ENCODE measurements around the gene PLAAT1.

Gene PLAAT1

DNA sequence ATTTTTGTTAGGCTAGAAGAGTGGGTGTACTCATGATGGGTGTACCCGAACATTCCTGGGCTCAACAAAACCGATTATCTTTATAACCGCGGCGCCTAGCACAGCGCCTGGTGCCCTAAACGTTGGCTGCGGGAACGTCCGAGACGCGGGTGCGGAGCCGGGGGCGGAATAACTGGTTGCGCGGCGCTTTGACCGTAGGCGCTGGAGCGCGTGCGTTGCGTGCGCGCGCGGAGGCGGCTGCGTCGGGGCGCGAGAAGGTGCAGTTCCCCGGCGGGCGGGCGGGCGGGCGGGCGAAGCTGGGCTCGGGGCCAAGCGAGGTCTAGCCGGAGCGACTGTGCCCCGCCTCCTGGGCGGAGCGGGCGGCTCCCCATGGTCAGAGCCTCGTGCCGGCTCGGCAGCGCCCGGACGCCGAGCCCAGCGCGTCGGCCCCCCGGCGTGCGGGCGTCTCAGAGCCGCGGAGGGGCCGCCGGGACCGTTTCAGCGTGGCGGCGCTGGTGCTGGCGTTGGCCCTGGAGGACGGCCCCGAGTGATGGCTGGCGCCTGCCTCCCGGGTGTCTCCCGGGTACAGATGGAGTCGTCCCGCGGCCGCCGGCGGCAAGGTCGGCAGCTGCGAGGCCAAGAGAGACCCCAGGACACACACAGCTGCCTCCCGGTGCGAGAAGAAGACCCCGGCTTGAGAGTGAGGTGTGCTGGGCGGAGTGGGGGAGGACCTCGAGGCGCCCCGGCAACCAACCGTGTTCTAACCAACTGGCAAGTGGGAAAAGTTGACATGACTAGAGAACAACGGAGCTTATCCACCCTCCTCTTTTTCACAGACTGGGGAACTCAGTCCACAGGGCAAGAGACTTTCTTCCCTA lies at the start of gene PLAAT1:
PLAAT1 (plus strand) TSS at position 373 of the 857 bp plus-strand sequence. CDS start 14,429 bp downstream, outside the sequence.
- Mint-ChIP-seq H3K27ac (no peak within 1 kb of the TSS), H3K4me1 (peaks cover 3% of the 10 kb centered on the region), H3K4me3 (peak within 1 kb of the TSS; percentile 29), H3K27me3 (peaks cover 26% of the 10 kb centered on the region), H3K9me3 (no peaks in the 10 kb centered on the region), H3K36me3 (no peaks in the 10 kb centered on the region)
- no peak for DNase-seq
- CTCF ChIA-PET, result no interaction called here

DNA sequence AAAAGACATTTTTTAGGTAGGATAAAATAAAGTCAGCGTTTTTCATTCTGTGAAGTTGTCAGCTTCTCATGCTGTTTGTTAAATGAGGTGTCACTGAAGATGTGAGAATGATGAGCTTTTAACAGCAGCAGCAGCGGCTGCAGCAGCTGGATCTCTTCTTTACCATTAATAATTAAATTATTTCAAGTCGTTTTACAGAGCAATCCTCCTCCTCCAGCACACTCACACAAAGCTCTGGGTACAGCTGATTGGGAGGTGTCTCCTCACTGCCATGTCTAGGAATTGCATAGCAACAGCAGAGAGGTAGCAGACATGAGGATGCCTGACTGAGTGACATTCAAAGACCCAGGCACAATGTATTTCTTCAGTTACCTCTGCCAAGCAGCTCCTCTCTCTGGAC lies 46.7 kb upstream of the PLAAT1 start:
- Mint-ChIP-seq H3K9me3 (no peaks in the 10 kb centered on the region), H3K4me3 (no peak overlapping the region), H3K4me1 (no peaks in the 10 kb centered on the region), H3K27me3 (peaks cover 8% of the 10 kb centered on the region), H3K36me3 (no peaks in the 10 kb centered on the region), H3K27ac (no peak overlapping the region)
- CTCF ChIA-PET, result interaction anchor here (0.7 kb wide), 1 partner anchor 16 kb away, joined by 3 read pairs; no protein-coding TSS in a partner anchor
- no peak for DNase-seq

DNA sequence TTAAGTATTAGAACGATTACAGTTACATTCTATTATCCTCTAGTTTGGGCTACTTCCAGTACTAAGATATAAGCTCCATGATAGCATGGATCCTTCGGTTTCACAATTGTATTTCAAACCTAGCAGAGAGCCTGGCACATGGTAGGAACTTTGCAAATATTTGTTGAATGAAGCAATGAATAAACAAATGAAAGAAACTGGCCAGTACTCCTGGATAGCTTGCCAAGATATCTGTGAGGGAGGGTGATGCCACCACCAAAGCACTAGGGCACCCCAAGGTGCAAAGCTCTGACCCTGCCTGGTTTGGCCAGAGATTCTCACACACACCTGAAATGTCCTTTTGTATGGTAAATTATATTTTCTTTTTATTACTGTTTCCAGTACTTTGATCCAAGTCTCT lies 44.3 kb upstream of the PLAAT1 start:
- no peaks in the 10 kb centered on the region for H3K9me3 Mint-ChIP-seq
- no peak for DNase-seq
- no peak overlapping the region for H3K4me3 Mint-ChIP-seq
- H3K4me1 Mint-ChIP-seq, result no peaks in the 10 kb centered on the region
- peaks cover 4% of the 10 kb centered on the region for H3K27me3 Mint-ChIP-seq
- no peaks in the 10 kb centered on the region for H3K36me3 Mint-ChIP-seq
- CTCF ChIA-PET, result no interaction called here
- no peak overlapping the region for H3K27ac Mint-ChIP-seq

DNA sequence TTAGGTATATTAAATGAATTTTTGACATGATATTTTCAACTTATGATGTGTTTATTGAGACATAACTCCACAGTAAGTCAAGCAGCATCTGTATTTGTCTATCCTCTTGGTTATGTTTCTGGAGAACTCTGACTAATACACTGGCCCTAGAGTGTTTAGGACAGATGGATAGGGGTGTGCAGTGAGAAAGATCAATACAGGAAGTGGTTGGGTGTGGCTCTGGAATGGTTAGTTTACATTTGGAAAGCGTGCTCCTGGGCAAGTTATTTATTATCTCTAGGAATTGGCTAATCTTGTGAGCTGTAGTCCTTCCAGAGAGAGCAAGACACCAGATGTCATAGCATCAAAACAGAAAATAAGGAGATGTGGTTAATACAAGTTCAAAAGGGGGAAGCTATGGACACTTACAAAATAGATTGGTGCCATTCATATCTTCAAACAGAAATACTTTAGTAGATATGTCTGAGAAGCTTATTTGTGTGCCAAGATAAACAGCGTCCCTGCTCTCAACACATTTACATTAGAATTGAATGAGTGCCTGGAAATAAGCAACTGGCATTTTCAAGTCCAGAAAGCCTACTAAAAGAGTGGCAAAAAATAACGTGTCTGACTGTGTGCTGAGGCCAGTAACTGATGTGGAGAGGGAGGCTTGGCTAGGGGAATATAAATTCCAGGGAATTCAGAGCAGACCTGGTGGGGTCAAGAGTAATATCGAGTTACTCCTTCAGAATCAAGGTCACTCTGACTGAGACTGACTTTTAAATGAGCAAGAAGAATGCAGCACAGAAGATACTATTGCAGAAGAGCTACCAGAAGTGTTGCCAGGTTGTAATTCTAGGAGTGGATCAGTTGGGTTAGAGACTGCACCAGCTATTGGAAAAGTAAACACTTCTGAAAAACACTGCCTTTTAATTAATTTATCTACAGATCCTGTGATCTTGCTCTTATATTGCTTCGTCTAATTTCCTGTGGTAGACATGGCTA lies 33.4 kb upstream of the PLAAT1 start:
- no peak overlapping the region for H3K27ac Mint-ChIP-seq
- CTCF ChIA-PET, result no interaction called here
- no peaks in the 10 kb centered on the region for H3K4me1 Mint-ChIP-seq

DNA sequence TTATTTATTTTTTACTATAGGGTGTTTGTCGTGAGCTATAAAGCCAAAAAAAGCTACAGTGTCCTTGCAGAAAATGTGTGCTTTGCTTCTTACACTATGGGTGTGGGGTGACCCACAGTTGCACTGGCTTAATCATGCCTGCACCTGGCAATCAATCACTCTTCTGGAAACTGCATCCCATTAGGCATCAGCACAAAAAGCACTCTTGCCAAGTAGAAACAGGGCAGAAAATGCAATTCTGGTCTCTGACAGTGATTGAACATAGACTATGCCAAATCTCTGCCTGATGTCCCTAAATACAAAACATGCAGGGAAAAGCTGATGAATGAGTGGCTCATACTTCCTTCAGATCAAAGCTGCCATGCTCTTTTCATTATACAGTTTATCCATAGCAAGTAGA lies 30.4 kb upstream of the PLAAT1 start:
- Mint-ChIP-seq H3K36me3 (no peaks in the 10 kb centered on the region), H3K4me3 (no peak overlapping the region), H3K9me3 (no peaks in the 10 kb centered on the region), H3K27ac (no peak overlapping the region), H3K27me3 (no peaks in the 10 kb centered on the region), H3K4me1 (no peaks in the 10 kb centered on the region)
- no peak for DNase-seq
- CTCF ChIA-PET, result interaction anchor here (1.1 kb wide), 1 partner anchor 16 kb away, joined by 3 read pairs; no protein-coding TSS in a partner anchor

More for the DNA sequence above, 33.4 kb upstream of the PLAAT1 start:
- no peaks in the 10 kb centered on the region for H3K9me3 Mint-ChIP-seq
- no peak for DNase-seq
- H3K27me3 Mint-ChIP-seq, result no peaks in the 10 kb centered on the region
- H3K36me3 Mint-ChIP-seq, result no peaks in the 10 kb centered on the region
- H3K4me3 Mint-ChIP-seq, result no peak overlapping the region

DNA sequence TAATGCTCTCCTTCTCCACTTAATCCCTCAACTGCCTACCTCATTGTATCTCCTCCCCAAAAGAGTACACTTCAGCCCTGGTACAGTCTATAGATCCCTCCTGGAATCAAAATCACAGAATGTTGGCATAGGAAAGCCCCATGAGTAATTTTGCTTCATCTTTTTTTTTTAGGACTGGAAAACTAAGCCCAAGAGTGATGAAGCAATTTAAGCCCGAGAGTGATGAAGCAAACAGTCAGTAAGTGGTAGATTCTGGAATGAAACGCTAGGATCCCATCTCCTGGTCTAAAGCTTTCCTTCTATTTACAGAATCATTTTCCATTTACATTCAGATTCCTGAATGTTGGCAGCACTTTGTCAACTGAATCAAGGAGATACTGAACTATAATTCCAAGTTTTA lies 29.8 kb upstream of the PLAAT1 start:
- no peak for DNase-seq
- Mint-ChIP-seq H3K9me3 (no peaks in the 10 kb centered on the region), H3K4me3 (no peak overlapping the region), H3K27ac (no peak overlapping the region), H3K4me1 (no peaks in the 10 kb centered on the region), H3K27me3 (no peaks in the 10 kb centered on the region), H3K36me3 (no peaks in the 10 kb centered on the region)
- CTCF ChIA-PET, result no interaction called here

DNA sequence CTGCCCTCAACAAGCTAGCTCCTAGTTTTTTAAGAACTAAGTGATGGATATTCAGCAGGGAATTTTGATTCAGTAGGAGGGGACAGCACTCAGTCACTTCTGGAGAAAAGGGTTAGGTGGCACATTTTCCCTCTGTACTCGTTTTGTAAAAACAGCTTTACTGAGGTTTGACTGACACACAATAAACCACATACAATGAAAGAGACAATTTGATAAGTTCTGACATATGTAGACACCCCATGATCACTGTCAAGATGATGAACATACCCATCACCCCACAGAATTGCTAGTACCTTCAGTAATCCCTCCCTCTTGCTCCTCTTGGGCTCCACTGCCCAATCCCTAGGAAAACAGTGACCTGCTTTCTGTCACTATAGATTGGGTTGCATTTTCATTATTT lies 29.0 kb upstream of the PLAAT1 start:
- no peak for DNase-seq
- no peaks in the 10 kb centered on the region for H3K36me3 Mint-ChIP-seq
- no peaks in the 10 kb centered on the region for H3K4me1 Mint-ChIP-seq
- H3K27me3 Mint-ChIP-seq, result no peaks in the 10 kb centered on the region
- CTCF ChIA-PET, result no interaction called here
- no peaks in the 10 kb centered on the region for H3K9me3 Mint-ChIP-seq
- H3K27ac Mint-ChIP-seq, result no peak overlapping the region
- H3K4me3 Mint-ChIP-seq, result no peak overlapping the region

DNA sequence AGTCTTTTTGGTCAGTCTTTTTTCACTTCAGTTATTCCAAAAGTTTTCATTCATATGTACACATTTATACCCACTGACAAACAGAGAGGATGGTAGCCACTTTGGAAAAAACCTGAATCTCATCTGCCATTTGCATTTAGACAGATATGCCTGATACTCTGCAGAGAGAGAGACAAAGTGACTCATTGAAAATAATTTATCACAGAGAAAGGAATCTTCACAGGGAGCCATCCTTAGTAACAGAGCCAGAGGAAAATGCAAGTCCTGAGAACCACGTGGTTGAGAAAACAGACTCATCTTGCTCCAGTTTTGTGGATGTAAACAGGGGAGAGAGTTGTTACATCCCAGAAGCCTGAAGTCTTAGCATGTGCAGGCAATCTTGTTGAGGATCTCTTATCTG lies 28.2 kb upstream of the PLAAT1 start:
- Mint-ChIP-seq H3K9me3 (no peaks in the 10 kb centered on the region), H3K36me3 (no peaks in the 10 kb centered on the region), H3K27ac (no peak overlapping the region), H3K4me1 (no peaks in the 10 kb centered on the region), H3K4me3 (no peak overlapping the region), H3K27me3 (no peaks in the 10 kb centered on the region)
- no peak for DNase-seq
- CTCF ChIA-PET, result no interaction called here

DNA sequence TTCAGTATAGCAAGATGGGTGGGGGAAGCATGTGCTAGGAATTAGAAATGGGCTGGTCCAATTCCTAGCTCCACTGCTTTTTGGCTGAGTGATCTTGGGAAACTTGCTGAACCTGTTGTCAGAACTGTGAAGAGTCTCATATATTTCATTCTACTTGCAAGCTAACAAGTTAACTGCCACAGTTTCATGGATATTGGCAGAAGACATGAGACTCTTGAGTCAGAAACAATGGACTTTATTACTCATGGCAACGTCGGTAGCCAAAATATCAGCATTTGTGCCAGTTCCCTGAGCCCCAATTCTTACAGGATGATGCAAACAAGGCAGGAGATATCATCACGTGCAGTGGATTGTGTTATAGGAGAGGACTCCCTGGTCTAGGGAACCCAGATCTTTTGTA lies 26.6 kb upstream of the PLAAT1 start:
- CTCF ChIA-PET, result no interaction called here
- Mint-ChIP-seq H3K4me1 (no peaks in the 10 kb centered on the region), H3K36me3 (no peaks in the 10 kb centered on the region), H3K9me3 (no peaks in the 10 kb centered on the region), H3K27me3 (no peaks in the 10 kb centered on the region), H3K27ac (no peak overlapping the region), H3K4me3 (no peak overlapping the region)
- no peak for DNase-seq

DNA sequence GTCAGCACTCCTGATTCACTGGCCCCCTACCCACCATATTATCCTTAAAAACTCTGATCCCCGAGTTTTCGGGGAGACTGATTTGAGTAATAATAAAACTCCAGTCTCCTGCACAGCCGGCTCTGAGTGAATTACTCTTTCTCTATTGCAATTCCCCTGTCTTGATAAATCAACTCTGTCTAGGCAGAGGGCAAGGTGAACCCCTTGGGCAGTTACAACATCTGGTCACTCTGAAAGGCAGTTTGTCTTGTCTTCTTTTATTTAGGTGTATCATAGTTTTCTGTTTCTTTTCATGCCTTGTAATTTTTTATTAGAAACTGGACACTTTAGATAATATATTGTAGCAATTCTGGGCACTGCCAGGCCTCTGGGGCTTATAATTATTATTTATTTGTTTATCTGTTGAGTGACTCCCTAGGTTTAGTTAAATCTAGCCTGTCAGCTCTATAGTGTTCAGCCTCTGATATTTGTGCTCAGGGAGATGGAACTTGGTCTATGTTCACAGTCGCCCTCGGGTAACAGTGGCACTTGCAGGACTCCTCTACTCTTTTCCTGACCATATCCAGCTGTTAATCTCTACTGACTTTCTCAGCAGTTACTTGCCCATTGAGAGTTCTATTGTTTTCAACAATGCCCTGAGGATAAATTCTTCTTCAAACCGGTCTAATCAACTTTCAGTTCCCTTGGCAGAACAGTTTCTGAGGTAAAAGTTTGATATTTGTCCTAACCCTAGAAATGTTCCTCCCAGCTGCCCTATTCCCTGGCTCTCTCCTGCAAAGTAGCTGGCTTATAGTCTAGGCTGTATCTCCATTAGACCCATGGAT lies 15.5 kb upstream of the PLAAT1 start:
- Mint-ChIP-seq H3K4me3 (no peak overlapping the region), H3K27me3 (peaks cover 7% of the 10 kb centered on the region), H3K9me3 (no peaks in the 10 kb centered on the region), H3K4me1 (no peaks in the 10 kb centered on the region), H3K36me3 (no peaks in the 10 kb centered on the region), H3K27ac (no peak overlapping the region)
- CTCF ChIA-PET, result no interaction called here
- DNase-seq, result no peak

DNA sequence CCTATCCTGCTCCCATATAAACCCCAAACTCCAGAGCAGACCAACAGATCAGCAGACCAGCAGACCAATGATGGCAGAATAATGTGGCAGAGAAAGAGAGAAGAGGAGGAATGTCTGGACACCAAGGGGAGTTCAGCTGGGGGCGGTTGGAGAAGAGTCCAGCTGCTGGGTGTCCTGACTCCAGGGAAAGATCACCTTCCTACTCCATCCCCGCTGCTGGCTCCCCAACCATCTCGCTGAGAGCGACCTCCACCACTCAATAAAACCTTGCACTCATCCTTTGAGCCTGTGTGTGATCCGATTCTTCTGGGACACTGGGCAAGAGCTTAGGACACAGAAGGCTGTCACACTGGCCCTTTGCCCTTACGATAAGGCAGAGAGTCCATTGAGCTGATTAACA lies 12.8 kb upstream of the PLAAT1 start:
- Mint-ChIP-seq H3K36me3 (no peaks in the 10 kb centered on the region), H3K9me3 (no peaks in the 10 kb centered on the region), H3K27me3 (peaks cover 8% of the 10 kb centered on the region), H3K27ac (no peak overlapping the region), H3K4me3 (no peak overlapping the region), H3K4me1 (no peaks in the 10 kb centered on the region)
- CTCF ChIA-PET, result no interaction called here
- no peak for DNase-seq

DNA sequence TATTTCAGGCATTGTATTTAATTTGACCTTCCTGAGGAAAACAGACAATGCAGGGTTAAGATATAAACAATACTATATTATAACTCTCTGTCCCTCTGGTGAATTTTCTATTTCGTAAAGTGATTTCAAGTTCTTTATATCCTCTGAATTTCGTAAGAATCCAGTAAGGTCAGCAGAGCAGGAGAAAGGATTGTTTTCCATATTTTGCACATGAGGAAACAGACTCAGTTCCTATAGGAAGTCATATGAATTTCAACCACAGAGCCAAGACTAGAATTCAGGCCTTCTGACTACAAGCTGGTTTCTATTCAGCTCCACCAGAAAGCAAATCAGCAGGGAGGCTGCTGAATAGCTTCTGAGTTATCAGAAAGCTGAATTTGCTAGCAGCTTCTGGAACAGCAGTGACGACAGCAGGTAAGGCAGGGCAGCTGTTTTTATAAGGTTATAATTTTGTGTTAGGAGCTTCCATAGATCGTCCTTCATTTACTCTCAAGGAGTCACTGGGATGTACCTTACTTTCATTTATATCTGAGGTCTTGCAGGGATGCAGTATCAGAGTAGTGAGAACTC lies 11.1 kb upstream of the PLAAT1 start:
- DNase-seq, result no peak
- Mint-ChIP-seq H3K9me3 (no peaks in the 10 kb centered on the region), H3K27me3 (peaks cover 8% of the 10 kb centered on the region), H3K4me1 (no peaks in the 10 kb centered on the region), H3K4me3 (no peak overlapping the region), H3K36me3 (no peaks in the 10 kb centered on the region), H3K27ac (no peak overlapping the region)
- CTCF ChIA-PET, result no interaction called here

DNA sequence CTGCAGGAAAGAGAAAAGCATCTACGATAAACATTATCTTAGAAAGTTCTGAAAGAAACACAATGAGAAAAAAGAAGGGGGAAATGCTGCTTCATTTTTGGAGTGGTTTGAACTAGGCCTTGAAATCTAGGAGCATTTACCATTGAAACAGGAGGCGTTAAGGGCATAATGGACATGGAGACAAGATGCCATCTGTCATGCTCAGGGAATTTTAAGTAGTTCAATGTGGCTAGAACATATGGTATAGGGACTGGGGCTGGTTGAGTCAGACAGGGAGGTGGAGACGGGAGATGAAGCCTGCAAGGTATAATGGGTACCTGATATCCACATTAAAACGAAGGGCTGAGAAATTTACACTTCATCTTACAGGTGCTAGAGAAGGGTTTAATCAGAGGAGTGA lies 10.4 kb upstream of the PLAAT1 start:
- H3K4me1 Mint-ChIP-seq, result no peaks in the 10 kb centered on the region
- H3K9me3 Mint-ChIP-seq, result no peaks in the 10 kb centered on the region
- H3K4me3 Mint-ChIP-seq, result no peak overlapping the region
- CTCF ChIA-PET, result no interaction called here
- H3K27me3 Mint-ChIP-seq, result peaks cover 8% of the 10 kb centered on the region
- DNase-seq, result no peak
- H3K36me3 Mint-ChIP-seq, result no peaks in the 10 kb centered on the region
- H3K27ac Mint-ChIP-seq, result no peak overlapping the region

DNA sequence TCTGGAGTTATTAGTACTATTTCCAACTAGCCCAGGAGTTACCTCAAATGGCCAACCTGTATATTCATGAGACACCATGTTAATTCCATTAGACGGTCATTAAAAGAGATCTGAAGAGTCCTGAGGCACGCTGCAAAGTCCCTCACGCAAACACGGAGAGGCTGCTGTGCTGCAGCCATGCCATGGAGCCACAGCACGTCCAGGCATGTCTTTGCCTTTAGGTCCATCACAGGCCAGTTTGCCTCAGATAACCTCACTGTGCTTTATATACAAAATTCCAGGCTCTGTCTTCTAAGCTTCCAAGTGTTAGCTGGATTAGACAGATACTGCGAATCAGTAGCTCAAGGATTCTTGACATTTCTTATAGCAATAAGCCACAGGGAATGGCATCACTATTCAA lies 9.8 kb upstream of the PLAAT1 start:
- no peak overlapping the region for H3K4me3 Mint-ChIP-seq

More for the DNA sequence above, 9.8 kb upstream of the PLAAT1 start:
- H3K9me3 Mint-ChIP-seq, result no peaks in the 10 kb centered on the region
- H3K27ac Mint-ChIP-seq, result no peak overlapping the region
- no peaks in the 10 kb centered on the region for H3K4me1 Mint-ChIP-seq
- no peak for DNase-seq
- H3K27me3 Mint-ChIP-seq, result peaks cover 8% of the 10 kb centered on the region
- H3K36me3 Mint-ChIP-seq, result no peaks in the 10 kb centered on the region
- CTCF ChIA-PET, result no interaction called here

Measured in activated naive CD4-positive, alpha-beta T cell treated with anti-CD3 and anti-CD28 coated beads, Interleukin-2, amount 10 ng/mL, durations not matched to agents 7 days and 5 days (primary cell).